B cell (primary cell): Measurements from ENCODE around the gene SAMD1. TPM values are rescaled to one million over a fixed set of nuclear protein-coding genes. Genes with fewer than 3 reads are reported as not detected.

ENCODE experiments used
- ATAC-seq: fragments of 200-7000 bp; cut with Tn5 transposase; one replicate; pipeline ENCODE4 v1.10.0; 2021; ENCODE audit warnings: low read depth, mild to moderate bottlenecking, moderate number of reproducible peaks, moderate library complexity
- CTCF ChIA-PET: fragments of 350-600 bp; sonication (Branson Sonifier 250); formaldehyde crosslinking; loops from one replicate; lab custom pipeline; 2021; ENCODE audit warnings: antibody characterized with exemption, inconsistent platforms; lab: Charles Lee
- POLR2A ChIA-PET: fragments of 350-600 bp; sonication (Branson Sonifier 250); formaldehyde crosslinking; loops from one replicate; lab custom pipeline; 2021; ENCODE audit warnings: antibody characterized with exemption; lab: Charles Lee
- DNase-seq: peaks from one replicate; pipeline ENCODE4 v3.0.0; 2013
- H2AFZ ChIP-seq: 2 replicates; pipeline ENCODE4 v1.6.1; 2012; ENCODE audit warnings: mild to moderate bottlenecking, low read depth, low read length; ENCODE audit not compliant: insufficient read depth, poor library complexity, severe bottlenecking
- H3K27ac ChIP-seq, 2 donors: 1 replicate in 1 of 2; 2 replicates in 1 of 2; pipeline ENCODE4 v1.5.1; 2012 to 2013; ENCODE audit warnings: low read length in 2 of 2, mild to moderate bottlenecking in 2 of 2, moderate library complexity in 1 of 2
- H3K27me3 ChIP-seq, 4 experiments: fragments of 200-600 bp in 1 of 4; sonication (generic) in 1 of 4; replicated peaks in 1 of 4; 1 replicate in 2 of 4; 2 replicates in 2 of 4; pipeline versions ENCODE4 v1.6.1 to v1.7.0; 2013 to 2016; ENCODE audit warnings: low read length in 3 of 4, mild to moderate bottlenecking in 2 of 4, mixed read lengths in 1 of 4, moderate library complexity in 1 of 4; ENCODE audit not compliant: insufficient read depth in 4 of 4, control insufficient read depth in 3 of 4; ENCODE audit errors: control extremely low read depth in 1 of 4
- H3K36me3 ChIP-seq, 2 experiments: replicated peaks in 1 of 2; 1 replicate in 1 of 2; 2 replicates in 1 of 2; pipeline versions ENCODE4 v1.6.1 to v1.7.1; 2013; ENCODE audit warnings: low read length in 1 of 2; ENCODE audit not compliant: insufficient read depth in 2 of 2, control insufficient read depth in 1 of 2; ENCODE audit errors: control extremely low read depth in 1 of 2, extremely low read depth in 1 of 2
- H3K4me1 ChIP-seq, 2 donors: fragments of 200-600 bp in 1 of 2; sonication (generic) in 1 of 2; 1 replicate in 1 of 2; 2 replicates in 1 of 2; pipeline versions ENCODE4 v1.5.1 to v1.6.1; 2013 to 2017; ENCODE audit warnings: low read length in 2 of 2; ENCODE audit not compliant: control insufficient read depth in 2 of 2, insufficient read depth in 2 of 2
- H3K4me2 ChIP-seq: replicated peaks from 2 replicates; pipeline ENCODE3; 2012; ENCODE audit warnings: mild to moderate bottlenecking, low read depth, low read length; ENCODE audit not compliant: poor library complexity, severe bottlenecking
- H3K4me3 ChIP-seq, 5 experiments: fragments of 200-600 bp in 1 of 5; sonication (generic) in 1 of 5; 1 replicate in 3 of 5; 2 replicates in 2 of 5; pipeline versions ENCODE4 v1.5.1 to v1.7.0; 2011 to 2016; ENCODE audit warnings: low read length in 4 of 5, mild to moderate bottlenecking in 4 of 5, low read depth in 2 of 5, control low read depth in 1 of 5, moderate library complexity in 1 of 5; ENCODE audit not compliant: insufficient read depth in 1 of 5; ENCODE audit errors: control extremely low read depth in 1 of 5, extremely low read depth in 1 of 5
- H3K79me2 ChIP-seq: fragments of 200-600 bp; sonication (generic); one replicate; pipeline ENCODE4 v1.6.0; 2016; ENCODE audit warnings: low read length; ENCODE audit not compliant: control insufficient read depth, insufficient read depth
- H3K9ac ChIP-seq: fragments of 200-600 bp; sonication (generic); 2 replicates; pipeline ENCODE4 v1.6.1; 2017; ENCODE audit warnings: mild to moderate bottlenecking, low read length, moderate library complexity
- H3K9me3 ChIP-seq, 3 donors: one replicate each; pipeline versions ENCODE4 v1.6.1 to v1.7.1; 2013; ENCODE audit warnings: low read length in 2 of 3; ENCODE audit not compliant: control insufficient read depth in 2 of 3, insufficient read depth in 1 of 3; ENCODE audit errors: control extremely low read depth in 1 of 3
- H4K20me1 ChIP-seq: 2 replicates; pipeline ENCODE4 v1.6.0; 2012; ENCODE audit warnings: mild to moderate bottlenecking, low read length; ENCODE audit not compliant: insufficient read depth, control insufficient read depth, poor library complexity, severe bottlenecking
- H3K27ac Mint-ChIP-seq: one replicate; pipeline ENCODE4 v1.8.0; 2021; ENCODE audit warnings: mixed read lengths
- H3K27me3 Mint-ChIP-seq: one replicate; pipeline ENCODE4 v1.8.0; 2021; ENCODE audit warnings: mixed read lengths
- H3K4me1 Mint-ChIP-seq: one replicate; pipeline ENCODE4 v1.8.0; 2021; ENCODE audit warnings: mixed read lengths
- H3K4me3 Mint-ChIP-seq: one replicate; pipeline ENCODE4 v1.8.0; 2021; ENCODE audit warnings: mixed read lengths
- H3K9me3 Mint-ChIP-seq: one replicate; pipeline ENCODE4 v1.8.0; 2022; ENCODE audit warnings: mixed read lengths; ENCODE audit not compliant: insufficient read depth
- CTCF ChIP-seq: fragments of 200-600 bp; IDR thresholded peaks from one replicate; pipeline ENCODE4 v1.8.0; 2022; ENCODE audit warnings: antibody characterized with exemption, mild to moderate bottlenecking
- EZH2 ChIP-seq: IDR thresholded peaks from 2 replicates; pipeline ENCODE4 v1.6.1; 2012; ENCODE audit warnings: borderline replicate concordance, low read depth, mild to moderate bottlenecking, moderate library complexity, low read length; ENCODE audit not compliant: insufficient read depth, poor library complexity, severe bottlenecking
- WGBS: methylation state at CpG from one replicate; pipeline ENCODE4 v1.1.5; 2013; ENCODE audit warnings: missing lambda C conversion rate; ENCODE audit not compliant: insufficient coverage; 5-methylcytosine and 5-hydroxymethylcytosine counted together
- intact Hi-C: fragments of 100-400 bp; cut with micrococcal nuclease; formaldehyde crosslinking; loops from one replicate; pipeline ENCODE4 v1.10.0; 2022
- polyA plus RNA-seq: library from polyadenylated mRNA; depleted of rRNA; stranded (reverse); fragments of >200 nt; gene quantifications from 2 replicates; pipeline ENCODE4 v1.2.3, GENCODE V29; 2012
- total RNA-seq, 2 donors: library from RNA; stranded (reverse); fragments of 120-200 nt in 1 of 2; gene quantifications; 1 replicate in 1 of 2; 2 replicates in 1 of 2; pipeline versions ENCODE4 v1.2.3 to v1.2.4, GENCODE V29; 2013 to 2022

Gene SAMD1
- total and polyA plus RNA-seq, 2 donors (not counting 1 experiment from before 2014, with no cell fraction given) = 17.4 to 39.2 TPM

GRCh38 chr19:14070268-14071050 is 20.1 kb downstream of the SAMD1 start:
- WGBS = 97% methylated on average over 43 of the region's 43 CpGs
- CTCF ChIA-PET = interaction anchor here (0.6 to 6.8 kb wide), 14 partner anchors 11 to 657 kb away, joined by 3 to 92 read pairs (median 8); partner anchors contain the start of genes ASF1B, BRME1, CC2D1A and NANOS3
- H3K4me3 Mint-ChIP-seq = peak overlapping the region; percentile 23

More at GRCh38 chr19:14070268-14071050, 20.1 kb downstream of the SAMD1 start:
- Histone ChIP-seq H3K36me3 (no peaks in the 10 kb centered on the region), H3K79me2 (no peaks in the 10 kb centered on the region), H3K9ac (no peak overlapping the region), H4K20me1 (no peaks in the 10 kb centered on the region), H2AFZ (no peak overlapping the region), H3K27ac (no peak overlapping the region), H3K4me2 (no peak overlapping the region), H3K4me1 (peaks cover 31 to 35% of the 10 kb centered on the region in 2 donors), H3K9me3 (peaks cover 0 to 3% (median 0%) of the 10 kb centered on the region in 3 donors), H3K4me3 (no peak overlapping the region), H3K27me3 (peaks cover 0 to 18% (median 5%) of the 10 kb centered on the region in 4 experiments)
- H3K4me1 Mint-ChIP-seq = peaks cover 26% of the 10 kb centered on the region
- TF ChIP-seq CTCF = no peak
- no peak for TF ChIP-seq EZH2
- H3K27me3 Mint-ChIP-seq = peaks cover 8% of the 10 kb centered on the region
- H3K9me3 Mint-ChIP-seq = no peaks in the 10 kb centered on the region
- intact Hi-C loops = loop anchor here (5.0 kb wide), 1 partner anchor 118 kb away; the partner anchor contains the start of gene DCAF15
- POLR2A ChIA-PET = no interaction called here
- ATAC-seq (no peak), DNase-seq (peak; percentile 26)
- no peak overlapping the region for H3K27ac Mint-ChIP-seq
